Adrenal gland (tissue), 12 donors: ENCODE results near the gene KAZALD1. TPM values are rescaled to one million over a fixed set of nuclear protein-coding genes. Genes with fewer than 3 reads are reported as not detected.

Experiments used
- DNase-seq, 7 donors: peaks; one replicate each; pipeline ENCODE4 v3.0.0-alpha.2; 2019 to 2020
- H3K27ac ChIP-seq, 5 donors: fragments of 200-600 bp; sonication (generic) in 4 of 5; 1 replicate in 3 of 5; 2 replicates in 2 of 5; pipeline versions ENCODE4 v1.5.1 to v1.8.0; 2016 to 2020; ENCODE audit warnings: mild to moderate bottlenecking in 1 of 5
- H3K27me3 ChIP-seq: fragments of 200-600 bp; 2 replicates; pipeline ENCODE4 v1.8.0; 2021
- H3K36me3 ChIP-seq, 2 donors: fragments of 200-600 bp; replicated peaks in 1 of 2; 1 replicate in 1 of 2; 2 replicates in 1 of 2; pipeline versions ENCODE4 v1.5.1 to v1.8.0; 2018 to 2022
- H3K4me1 ChIP-seq, 2 donors: fragments of 200-600 bp; replicated peaks in 1 of 2; 1 replicate in 1 of 2; 2 replicates in 1 of 2; pipeline versions ENCODE4 v1.5.1 to v1.8.0; 2018 to 2021
- H3K4me3 ChIP-seq, 4 donors: fragments of 200-600 bp; sonication (generic) in 3 of 4; one replicate each; pipeline ENCODE4 v1.5.1; 2016 to 2018
- H3K9me3 ChIP-seq, 3 donors: fragments of 200-600 bp; sonication (generic) in 1 of 3; replicated peaks in 1 of 3; 1 replicate in 2 of 3; 2 replicates in 1 of 3; pipeline versions ENCODE4 v1.5.1 to v1.8.0; 2016 to 2021
- POLR2A ChIP-seq, 2 donors: fragments of 450-650 bp; IDR thresholded peaks; one replicate each; pipeline ENCODE4 v1.6.1; 2017; ENCODE audit warnings: antibody characterized with exemption in 2 of 2, mild to moderate bottlenecking in 2 of 2, moderate library complexity in 1 of 2
- WGBS, 4 donors: extraction: QIAGEN DNeasy Blood & Tissue Kit in 2 of 4; methylation state at CpG; one replicate each; pipeline versions ENCODE4 v1.1.5 to v1.1.7; 2013 to 2017; 5-methylcytosine and 5-hydroxymethylcytosine counted together
- intact Hi-C, 2 donors: fragments of 100-400 bp; cut with DNase I; formaldehyde crosslinking; loops; one replicate each; pipeline versions ENCODE4 v1.14.1 to v1.15.0; 2022 to 2023
- polyA plus RNA-seq, 3 donors: library from polyadenylated mRNA; stranded (reverse); fragments of 200-250 nt in 2 of 3; fragments of 350-450 nt in 1 of 3; fragmentation: Illumina TruSeq in 1 of 3; extraction: RNeasy Lipid Tissue Mini Kit (QIAGEN cat#74804) in 1 of 3; gene quantifications; one replicate each; pipeline ENCODE4 v1.2.3, GENCODE V29; 2013 to 2014
- total RNA-seq, 9 donors: library from RNA; depleted of rRNA in 4 of 9; stranded (reverse); fragments of >200 nt in 4 of 9; fragments of 120-200 nt in 1 of 9; fragmentation: NEBNext Ultra II Directional in 1 of 9; extraction: Animal tissue kit (Norgen Biotek cat#: 25700) in 1 of 9; gene quantifications; one replicate each; pipeline versions ENCODE4 v1.1.0 to v1.2.4, GENCODE V29; 2013 to 2023
- TF ChIP-seq, protein P1 (sequence below), 6 experiments: fragments of 450-650 bp in 4 of 6; fragments of 200-600 bp in 2 of 6; sonication (generic) in 1 of 6; IDR thresholded peaks; 1 replicate in 5 of 6; 2 replicates in 1 of 6; pipeline versions ENCODE4 v1.5.1 to v1.8.0; 2016 to 2021; ENCODE audit warnings: antibody characterized with exemption in 6 of 6, mild to moderate bottlenecking in 2 of 6, moderate library complexity in 1 of 6
- donor health status: healthy with polysubstance abuse.
- donor health status: Bipolar disorder and iron deficiency.
- donor health status: DM: yes; HTN: yes; CAD: no.
- donor health status: DM: no; HTN: no; CAD: no.
- donor health status: DM: no; HTN: no; CAD: no.
- donor health status: DM: yes; HTN: yes; CAD: no.

The KAZALD1 gene
- total and polyA plus RNA-seq, 12 donors: 0.55 to 5.4 (median 2.1) TPM

DNA sequence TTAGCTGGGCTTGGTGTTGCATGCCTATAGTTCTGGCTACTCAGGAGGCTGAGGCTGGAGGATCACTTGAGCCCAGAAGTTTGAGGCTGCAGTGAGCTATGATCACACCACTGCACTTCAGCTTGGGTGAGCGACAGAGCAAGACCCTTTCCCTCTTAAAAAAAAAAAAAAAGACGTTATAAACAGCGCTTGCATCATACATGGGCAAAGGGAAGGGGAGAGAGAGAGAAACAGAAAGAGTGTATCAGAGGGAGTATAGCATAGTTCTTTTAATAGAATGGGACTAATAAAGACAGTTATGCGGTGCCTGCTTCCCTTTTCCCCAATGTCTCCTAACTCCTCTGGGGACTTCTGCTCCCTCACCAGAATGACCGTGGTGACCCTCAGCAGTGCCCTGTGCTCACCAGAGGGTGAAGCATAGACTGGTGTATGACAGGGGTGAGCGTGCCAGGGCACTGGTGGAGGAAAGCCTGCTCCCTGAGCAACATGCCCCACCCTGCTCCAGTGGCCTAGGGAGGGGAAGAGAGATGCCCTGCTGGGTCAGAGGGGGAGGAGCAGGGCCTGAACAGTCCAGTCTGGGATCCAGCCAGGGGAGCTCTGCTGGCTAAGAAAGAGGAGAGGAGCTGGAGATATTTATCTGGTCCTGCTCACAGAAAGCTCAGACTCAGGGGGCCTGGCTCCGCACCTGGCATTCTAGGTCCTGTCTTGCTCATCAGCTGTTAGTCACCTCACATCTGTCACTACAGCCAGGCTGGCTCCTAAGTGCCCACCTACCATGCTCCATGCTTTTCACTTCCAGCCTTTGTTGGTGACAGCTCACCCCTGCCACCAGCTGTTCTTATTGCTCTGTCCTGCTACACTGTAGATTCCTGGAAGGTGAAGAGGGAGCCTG lies 33.1 kb upstream of the KAZALD1 start:
- H3K4me3 ChIP-seq: no peak overlapping the region

DNA sequence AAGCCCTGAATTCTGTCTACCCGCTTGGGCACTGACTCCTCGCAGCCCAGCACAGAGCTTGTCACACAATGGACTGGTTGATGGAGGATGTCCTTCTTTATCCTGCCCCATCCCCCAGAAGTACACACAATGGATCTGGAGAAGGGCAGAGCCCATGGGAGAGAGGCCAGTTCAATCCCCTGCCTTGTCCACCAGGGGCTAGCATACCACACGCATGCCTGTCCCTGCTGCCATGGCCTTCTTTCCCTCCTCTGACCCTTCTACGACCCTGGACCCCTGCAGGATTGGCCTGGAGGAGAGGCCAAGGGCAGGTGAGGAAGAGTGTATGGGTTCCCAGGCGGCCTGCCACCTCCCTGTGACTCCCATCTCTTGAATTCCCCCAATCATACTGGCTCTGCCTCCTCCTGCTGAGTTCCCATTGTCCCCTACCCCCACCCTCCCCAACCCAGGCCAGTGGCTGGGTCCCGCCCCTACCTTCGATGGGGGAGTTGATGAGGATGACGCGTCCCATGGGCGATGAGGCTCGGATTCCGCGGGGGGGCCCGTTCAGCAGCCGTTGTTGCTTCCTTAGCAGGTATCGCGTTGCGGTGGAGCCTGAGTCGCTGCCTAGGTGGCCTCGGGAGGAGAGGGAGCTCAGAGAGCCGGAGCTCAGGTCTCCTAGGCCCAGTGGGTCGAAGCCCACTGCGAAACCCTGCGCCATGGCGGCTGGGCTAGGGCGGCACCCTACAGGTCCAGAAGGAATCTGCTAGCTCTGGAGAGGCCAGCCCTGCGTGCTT lies 32.1 kb upstream of the KAZALD1 start:
- DNase-seq: no peak

More for the DNA sequence above, 33.1 kb upstream of the KAZALD1 start:
- no peak overlapping the region for H3K27ac ChIP-seq
- no peak for TF ChIP-seq POLR2A (IDR thresholded peaks at IDR 0.05)
- TF ChIP-seq, protein P1, sequence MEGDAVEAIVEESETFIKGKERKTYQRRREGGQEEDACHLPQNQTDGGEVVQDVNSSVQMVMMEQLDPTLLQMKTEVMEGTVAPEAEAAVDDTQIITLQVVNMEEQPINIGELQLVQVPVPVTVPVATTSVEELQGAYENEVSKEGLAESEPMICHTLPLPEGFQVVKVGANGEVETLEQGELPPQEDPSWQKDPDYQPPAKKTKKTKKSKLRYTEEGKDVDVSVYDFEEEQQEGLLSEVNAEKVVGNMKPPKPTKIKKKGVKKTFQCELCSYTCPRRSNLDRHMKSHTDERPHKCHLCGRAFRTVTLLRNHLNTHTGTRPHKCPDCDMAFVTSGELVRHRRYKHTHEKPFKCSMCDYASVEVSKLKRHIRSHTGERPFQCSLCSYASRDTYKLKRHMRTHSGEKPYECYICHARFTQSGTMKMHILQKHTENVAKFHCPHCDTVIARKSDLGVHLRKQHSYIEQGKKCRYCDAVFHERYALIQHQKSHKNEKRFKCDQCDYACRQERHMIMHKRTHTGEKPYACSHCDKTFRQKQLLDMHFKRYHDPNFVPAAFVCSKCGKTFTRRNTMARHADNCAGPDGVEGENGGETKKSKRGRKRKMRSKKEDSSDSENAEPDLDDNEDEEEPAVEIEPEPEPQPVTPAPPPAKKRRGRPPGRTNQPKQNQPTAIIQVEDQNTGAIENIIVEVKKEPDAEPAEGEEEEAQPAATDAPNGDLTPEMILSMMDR (IDR thresholded peaks at IDR 0.05): no peak
- no peaks in the 10 kb centered on the region for H3K9me3 ChIP-seq
- no peaks in the 10 kb centered on the region for H3K27me3 ChIP-seq
- no peaks in the 10 kb centered on the region for H3K36me3 ChIP-seq
- H3K4me1 ChIP-seq: peaks cover 14 to 24% of the 10 kb centered on the region in 2 donors
- intact Hi-C loops: no loop called here
- no peak for DNase-seq
- 48 to 74% (median 69%) methylated on average over 7 of the region's 7 CpGs for WGBS, 4 donors

DNA sequence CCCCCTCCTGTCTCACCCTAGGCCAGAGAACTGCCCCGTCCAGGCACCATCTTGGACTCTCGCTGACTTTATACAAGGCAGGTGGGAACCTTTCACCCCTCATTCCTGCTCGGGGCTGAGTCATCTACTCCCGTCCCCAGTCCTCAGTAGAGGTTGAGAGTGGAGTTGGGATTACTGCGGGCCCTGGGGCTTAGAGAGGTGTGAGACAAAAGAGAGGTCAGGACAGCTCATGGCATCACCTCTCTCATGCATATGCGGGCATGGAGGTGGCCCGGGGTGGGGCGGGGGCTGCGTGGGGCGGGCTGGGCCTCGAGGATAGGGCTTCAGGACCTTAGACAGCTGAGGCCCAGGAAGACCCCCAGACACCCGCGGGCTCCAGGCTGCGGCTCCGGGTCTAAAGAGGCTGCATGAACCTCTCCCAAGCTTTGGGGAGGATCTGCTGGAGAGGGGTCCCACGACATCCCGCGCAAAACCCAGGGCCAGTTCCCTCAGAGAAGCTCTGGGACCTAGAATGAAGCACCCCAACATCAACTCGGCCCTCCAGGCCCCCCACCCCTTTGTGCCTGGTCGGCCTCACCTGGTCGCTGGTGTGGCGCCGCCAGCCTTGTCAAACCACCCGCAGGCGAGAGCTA lies 31.2 kb upstream of the KAZALD1 start:
- Histone ChIP-seq H3K4me3 (peak overlapping the region in 2 of 4 donors; percentile 58 to 69), H3K9me3 (no peaks in the 10 kb centered on the region), H3K4me1 (peaks cover 14 to 26% of the 10 kb centered on the region in 2 donors), H3K27me3 (no peaks in the 10 kb centered on the region), H3K27ac (peak overlapping the region in 2 of 5 donors; percentile 96 to 98), H3K36me3 (peaks cover 0 to 11% of the 10 kb centered on the region in 2 donors)
- 10 to 22% (median 15%) methylated on average over 7 to 25 of the region's 25 CpGs for WGBS, 4 donors
- TF ChIP-seq, protein P1 (IDR thresholded peaks at IDR 0.05): no peak
- TF ChIP-seq POLR2A (IDR thresholded peaks at IDR 0.05): no peak
- intact Hi-C loops: no loop called here
- DNase-seq: no peak

More for the DNA sequence above, 32.1 kb upstream of the KAZALD1 start:
- Histone ChIP-seq H3K4me3 (no peak overlapping the region), H3K27ac (no peak overlapping the region), H3K36me3 (peaks cover 0 to 2% of the 10 kb centered on the region in 2 donors), H3K9me3 (no peaks in the 10 kb centered on the region), H3K4me1 (peaks cover 14 to 26% of the 10 kb centered on the region in 2 donors), H3K27me3 (no peaks in the 10 kb centered on the region)
- no peak for TF ChIP-seq POLR2A (IDR thresholded peaks at IDR 0.05)
- TF ChIP-seq, protein P1 (IDR thresholded peaks at IDR 0.05): no peak
- intact Hi-C loops: no loop called here
- whole genome bisulfite sequencing, 4 donors: 59 to 75% (median 67%) methylated on average over 11 to 27 of the region's 27 CpGs
